Measurements from ENCODE around the gene OPRD1.
A peak's percentile ranks its signal among the peaks of the same experiment; 100 is the strongest.

OPRD1 gene

GRCh38 chr1:28887419-28887834, 75.5 kb downstream of the OPRD1 start:
- peak overlapping the region; percentile 94 for H3K4me3 ChIP-seq (ENCODE audit: low read length)
- no peak for TF ChIP-seq CTCF (conservative IDR thresholded peaks at IDR 0.05; ENCODE audit: low read depth, low read length)
- DNase-seq (ENCODE audit: low read depth), result no peak

GRCh38 chr1:28887835-28888682, 76.1 kb downstream of the OPRD1 start:
- no peak for DNase-seq (ENCODE audit: low read depth)
- no peak for TF ChIP-seq CTCF (conservative IDR thresholded peaks at IDR 0.05; ENCODE audit: low read depth, low read length)
- peak overlapping the region; percentile 94 for H3K4me3 ChIP-seq (ENCODE audit: low read length)

GRCh38 chr1:28888915-28889314, 76.9 kb downstream of the OPRD1 start:
- TF ChIP-seq CTCF (conservative IDR thresholded peaks at IDR 0.05; ENCODE audit: low read depth, low read length), result no peak
- no peak for DNase-seq (ENCODE audit: low read depth)
- no peak overlapping the region for H3K4me3 ChIP-seq (ENCODE audit: low read length)

GRCh38 chr1:28889357-28889756, 77.4 kb downstream of the OPRD1 start:
- H3K4me3 ChIP-seq (ENCODE audit: low read length), result no peak overlapping the region
- no peak for TF ChIP-seq CTCF (conservative IDR thresholded peaks at IDR 0.05; ENCODE audit: low read depth, low read length)
- no peak for DNase-seq (ENCODE audit: low read depth)

- no peak for DNase-seq (ENCODE audit: low read depth)
- H3K4me3 ChIP-seq (ENCODE audit: low read length), result no peak overlapping the region
- TF ChIP-seq CTCF (conservative IDR thresholded peaks at IDR 0.05; ENCODE audit: low read depth, low read length), result no peak
Observed at GRCh38 chr1:28890435-28890834, 78.5 kb downstream of the OPRD1 start.

GRCh38 chr1:28890836-28891235, 78.9 kb downstream of the OPRD1 start:
- DNase-seq (ENCODE audit: low read depth), result no peak
- TF ChIP-seq CTCF (conservative IDR thresholded peaks at IDR 0.05; ENCODE audit: low read depth, low read length), result no peak
- H3K4me3 ChIP-seq (ENCODE audit: low read length), result no peak overlapping the region

GRCh38 chr1:28891256-28891655, 79.3 kb downstream of the OPRD1 start:
- no peak for TF ChIP-seq CTCF (conservative IDR thresholded peaks at IDR 0.05; ENCODE audit: low read depth, low read length)
- no peak for DNase-seq (ENCODE audit: low read depth)
- H3K4me3 ChIP-seq (ENCODE audit: low read length), result no peak overlapping the region

All from retinal pigment epithelial cell (primary cell).